Measurements from ENCODE around the gene RPL5. TPM values are rescaled to one million over a fixed set of nuclear protein-coding genes. Genes with fewer than 3 reads are reported as not detected.

Gene RPL5
- total RNA-seq, 1 experiment from 2014 or later: 1,004 TPM

- no peaks in the 10 kb centered on the region for H3K36me3 ChIP-seq
- H3K9me3 ChIP-seq (replicated peaks): no peaks in the 10 kb centered on the region
- no peak overlapping the region for H3K27ac ChIP-seq
- DNase-seq (ENCODE audit: low read depth in 1 of 2, low spot score in 2 of 2): peak in 1 of 2 experiments; percentile 4
- H3K4me3 ChIP-seq: no peak overlapping the region
- peaks cover 11% of the 10 kb centered on the region; the same call in 1 of the 2 replicates for H3K4me1 ChIP-seq (replicated peaks)
- no peaks in the 10 kb centered on the region for H3K27me3 ChIP-seq (replicated peaks)
Measured at GRCh38 chr1:92877792-92878191, 46.0 kb downstream of the RPL5 start.

- Histone ChIP-seq H3K4me1 (replicated peaks) (peaks cover 11% of the 10 kb centered on the region; the same call in 1 of the 2 replicates), H3K4me3 (no peak overlapping the region), H3K27ac (no peak overlapping the region), H3K36me3 (no peaks in the 10 kb centered on the region), H3K27me3 (replicated peaks) (no peaks in the 10 kb centered on the region), H3K9me3 (replicated peaks) (no peaks in the 10 kb centered on the region)
- no peak for DNase-seq (ENCODE audit: low read depth in 1 of 2, low spot score in 2 of 2)
Measured at GRCh38 chr1:92879316-92879968, 47.6 kb downstream of the RPL5 start.

- DNase-seq (ENCODE audit: low read depth in 1 of 2, low spot score in 2 of 2): no peak
- no peaks in the 10 kb centered on the region for H3K9me3 ChIP-seq (replicated peaks)
- H3K4me3 ChIP-seq: no peak overlapping the region
- H3K4me1 ChIP-seq (replicated peaks): peaks cover 11% of the 10 kb centered on the region; the same call in 1 of the 2 replicates
- H3K27me3 ChIP-seq (replicated peaks): no peaks in the 10 kb centered on the region
- H3K36me3 ChIP-seq: no peaks in the 10 kb centered on the region
- H3K27ac ChIP-seq: no peak overlapping the region
Measured at GRCh38 chr1:92881391-92881790, 49.6 kb downstream of the RPL5 start.

- no peaks in the 10 kb centered on the region for H3K36me3 ChIP-seq
- H3K4me3 ChIP-seq: no peak overlapping the region
- peaks cover 2% of the 10 kb centered on the region; the same call in 1 of the 2 replicates for H3K4me1 ChIP-seq (replicated peaks)
- H3K27me3 ChIP-seq (replicated peaks): no peaks in the 10 kb centered on the region
- H3K9me3 ChIP-seq (replicated peaks): no peaks in the 10 kb centered on the region
- no peak for DNase-seq (ENCODE audit: low read depth in 1 of 2, low spot score in 2 of 2)
- H3K27ac ChIP-seq: no peak overlapping the region
Measured at GRCh38 chr1:92882819-92883218, 51.0 kb downstream of the RPL5 start.

- Histone ChIP-seq H3K27ac (no peak overlapping the region), H3K4me3 (no peak overlapping the region), H3K27me3 (replicated peaks) (no peaks in the 10 kb centered on the region), H3K9me3 (replicated peaks) (no peaks in the 10 kb centered on the region), H3K4me1 (replicated peaks) (no peaks in the 10 kb centered on the region), H3K36me3 (no peaks in the 10 kb centered on the region)
- DNase-seq (ENCODE audit: low read depth in 1 of 2, low spot score in 2 of 2): no peak
Measured at GRCh38 chr1:92883297-92883696, 51.5 kb downstream of the RPL5 start.

GRCh38 chr1:92884195-92884594 is 52.4 kb downstream of the RPL5 start:
- Histone ChIP-seq H3K27me3 (replicated peaks) (no peaks in the 10 kb centered on the region), H3K4me1 (replicated peaks) (no peaks in the 10 kb centered on the region)

GRCh38 chr1:92886886-92887419 is 55.1 kb downstream of the RPL5 start:
- H3K27ac ChIP-seq: no peak overlapping the region
- no peaks in the 10 kb centered on the region; the same call in 1 of the 2 replicates for H3K9me3 ChIP-seq (replicated peaks)
- no peaks in the 10 kb centered on the region for H3K36me3 ChIP-seq
- H3K4me3 ChIP-seq: no peak overlapping the region
- DNase-seq (ENCODE audit: low read depth in 1 of 2, low spot score in 2 of 2): no peak
- H3K4me1 ChIP-seq (replicated peaks): no peaks in the 10 kb centered on the region
- no peaks in the 10 kb centered on the region for H3K27me3 ChIP-seq (replicated peaks)

More at GRCh38 chr1:92884195-92884594, 52.4 kb downstream of the RPL5 start:
- H3K9me3 ChIP-seq (replicated peaks): no peaks in the 10 kb centered on the region; the same call in 1 of the 2 replicates
- H3K27ac ChIP-seq: no peak overlapping the region
- H3K4me3 ChIP-seq: no peak overlapping the region
- no peak for DNase-seq (ENCODE audit: low read depth in 1 of 2, low spot score in 2 of 2)
- H3K36me3 ChIP-seq: no peaks in the 10 kb centered on the region

- no peak overlapping the region for H3K4me3 ChIP-seq
- no peaks in the 10 kb centered on the region for H3K4me1 ChIP-seq (replicated peaks)
- DNase-seq (ENCODE audit: low read depth in 1 of 2, low spot score in 2 of 2): no peak
- H3K9me3 ChIP-seq (replicated peaks): no peaks in the 10 kb centered on the region; the same call in 1 of the 2 replicates
- H3K36me3 ChIP-seq: no peaks in the 10 kb centered on the region
- H3K27ac ChIP-seq: no peak overlapping the region
- no peaks in the 10 kb centered on the region for H3K27me3 ChIP-seq (replicated peaks)
Measured at GRCh38 chr1:92887465-92887864, 55.6 kb downstream of the RPL5 start.

Other genes starting within 250 kb of the RPL5 start
- gene EVI5, start 46.9 kb upstream of the RPL5 start, total RNA-seq (2014; rRNA removed; shearing (Covaris generic)): 18.1 and 21.5 TPM in 2 replicates
- 22.6 and 23.6 TPM in 2 replicates for gene DIPK1A, start 129.4 kb downstream of the RPL5 start, total RNA-seq (2014; rRNA removed; shearing (Covaris generic))
- 45.0 and 45.8 TPM in 2 replicates for gene MTF2, start 247.2 kb downstream of the RPL5 start, total RNA-seq (2014; rRNA removed; shearing (Covaris generic))